NCI-H82 treated with DMSO at 0.1 percent for 48 hours (cell line): ENCODE data around the gene COA4.
A peak's percentile ranks its signal among the peaks of the same experiment; 100 is the strongest.
"Not testable (repeated sequence)": the region's sequence is repeated elsewhere in the genome, so short reads cannot be mapped to it uniquely, and the experiment has no call there.

Experiments
- DNase-seq: peaks from one replicate; lab custom pipeline; 2025; ENCODE audit not compliant: unreplicated experiment; lab: John Stamatoyannopoulos, UW

The COA4 gene

GRCh38 chr11:73876424-73877310 lies at the start of gene COA4, which contains the start of gene PAAF1:
COA4 (minus strand) TSS chr11:73876846; CDS start chr11:73873378, 3,468 bp downstream.
PAAF1 (plus strand) TSS chr11:73876999; CDS start chr11:73877022, 23 bp downstream.
- peak; percentile 86 for DNase-seq

- DNase-seq = no peak
These were observed 44.5 kb upstream of the COA4 start for GRCh38 chr11:73921180-73921579.

GRCh38 chr11:73916435-73916834 lies 39.8 kb upstream of the COA4 start:
- no peak for DNase-seq

- DNase-seq = no peak
These were observed 37.6 kb upstream of the COA4 start for GRCh38 chr11:73914284-73914683.

- DNase-seq = no peak
These were observed 36.8 kb upstream of the COA4 start for GRCh38 chr11:73913472-73913871.

- no peak for DNase-seq
These were observed 35.4 kb upstream of the COA4 start for GRCh38 chr11:73912026-73912425.

- DNase-seq = no peak
These were observed 30.5 kb upstream of the COA4 start for GRCh38 chr11:73907191-73907590.

GRCh38 chr11:73902303-73902702 lies 25.7 kb upstream of the COA4 start:
- DNase-seq = no peak

GRCh38 chr11:73894725-73895335 lies 18.2 kb upstream of the COA4 start:
- no peak for DNase-seq

GRCh38 chr11:73893041-73893440 lies 16.4 kb upstream of the COA4 start:
- no peak for DNase-seq

GRCh38 chr11:73889536-73889935 lies 12.9 kb upstream of the COA4 start:
- DNase-seq = no peak

GRCh38 chr11:73889019-73889418 lies 12.4 kb upstream of the COA4 start:
- no peak for DNase-seq

GRCh38 chr11:73888244-73888643 lies 11.6 kb upstream of the COA4 start:
- DNase-seq = no peak

GRCh38 chr11:73883856-73884255 lies 7.2 kb upstream of the COA4 start:
- DNase-seq = no peak

GRCh38 chr11:73880449-73880848 lies 3.8 kb upstream of the COA4 start:
- not testable (repeated sequence) for DNase-seq

- no peak for DNase-seq
These were observed 2.1 kb upstream of the COA4 start for GRCh38 chr11:73878771-73879170.

- DNase-seq = no peak
These were observed 806 bp downstream of the COA4 start for GRCh38 chr11:73875840-73876239.

GRCh38 chr11:73875380-73875779 lies 1.3 kb downstream of the COA4 start:
- no peak for DNase-seq

- DNase-seq = no peak
These were observed 3.8 kb downstream of the COA4 start for GRCh38 chr11:73872749-73873357.

GRCh38 chr11:73870261-73870660 lies 6.4 kb downstream of the COA4 start:
- no peak for DNase-seq

- DNase-seq = no peak
These were observed 7.2 kb downstream of the COA4 start for GRCh38 chr11:73869332-73869949.
